ENCODE data around the gene GALNT15. TPM values are rescaled to one million over a fixed set of nuclear protein-coding genes. Genes with fewer than 3 reads are reported as not detected.

Gene GALNT15, protein sequence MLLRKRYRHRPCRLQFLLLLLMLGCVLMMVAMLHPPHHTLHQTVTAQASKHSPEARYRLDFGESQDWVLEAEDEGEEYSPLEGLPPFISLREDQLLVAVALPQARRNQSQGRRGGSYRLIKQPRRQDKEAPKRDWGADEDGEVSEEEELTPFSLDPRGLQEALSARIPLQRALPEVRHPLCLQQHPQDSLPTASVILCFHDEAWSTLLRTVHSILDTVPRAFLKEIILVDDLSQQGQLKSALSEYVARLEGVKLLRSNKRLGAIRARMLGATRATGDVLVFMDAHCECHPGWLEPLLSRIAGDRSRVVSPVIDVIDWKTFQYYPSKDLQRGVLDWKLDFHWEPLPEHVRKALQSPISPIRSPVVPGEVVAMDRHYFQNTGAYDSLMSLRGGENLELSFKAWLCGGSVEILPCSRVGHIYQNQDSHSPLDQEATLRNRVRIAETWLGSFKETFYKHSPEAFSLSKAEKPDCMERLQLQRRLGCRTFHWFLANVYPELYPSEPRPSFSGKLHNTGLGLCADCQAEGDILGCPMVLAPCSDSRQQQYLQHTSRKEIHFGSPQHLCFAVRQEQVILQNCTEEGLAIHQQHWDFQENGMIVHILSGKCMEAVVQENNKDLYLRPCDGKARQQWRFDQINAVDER
- total RNA-seq: under 1 TPM in 1 of 2 donors, not detected in 1; 0.35 TPM

DNA sequence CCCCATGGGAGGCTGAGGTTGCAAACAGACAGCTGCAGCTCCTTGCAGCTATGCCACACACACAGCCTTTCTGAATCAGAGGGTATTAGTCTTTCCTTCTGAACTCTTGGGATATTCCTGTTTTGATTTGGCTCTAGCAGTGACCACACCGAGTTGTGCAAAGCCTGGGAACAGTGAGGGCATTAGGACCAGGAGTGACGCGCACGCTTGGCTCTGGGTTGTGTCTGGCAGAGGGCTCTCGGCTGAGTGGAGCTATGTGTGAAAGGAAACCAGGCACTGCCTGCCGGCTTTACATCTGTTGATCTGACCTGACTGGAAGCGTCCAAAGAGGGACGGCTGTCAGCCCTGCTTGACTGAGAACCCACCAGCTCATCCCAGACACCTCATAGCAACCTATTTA is at the start of gene GALNT15:
Gene GALNT15, plus strand, starts transcription at position 292 of the 400 bp plus-strand sequence. CDS start 472 bp downstream, outside the sequence.
- Mint-ChIP-seq H3K27ac (no peak within 1 kb of the TSS), H3K9me3 (peaks cover 0 to 7% of the 10 kb centered on the region in 2 donors), H3K36me3 (no peaks in the 10 kb centered on the region)
- DNase-seq (ENCODE audit: low spot score in 2 of 2): no peak
- no peak for ATAC-seq

DNA sequence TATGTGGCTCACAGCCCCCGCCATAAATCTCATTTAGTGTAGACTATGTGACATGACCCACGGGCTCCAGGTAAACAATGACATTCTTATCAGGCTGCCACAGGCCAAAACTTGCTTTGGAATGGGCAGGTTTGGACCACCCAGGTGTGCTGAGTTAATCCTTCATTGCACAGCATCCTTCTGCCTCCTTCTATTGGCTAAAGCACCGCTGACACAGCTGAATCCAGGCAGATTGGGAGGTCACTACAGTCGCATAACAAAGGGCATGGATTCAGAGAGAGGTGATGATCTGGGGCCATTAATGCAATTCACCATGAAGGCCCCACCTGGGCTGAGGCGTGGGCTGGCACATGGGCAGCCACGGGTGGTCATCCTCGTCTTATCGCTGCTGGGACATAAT is 47.8 kb upstream of the GALNT15 start:
- Mint-ChIP-seq H3K27ac (no peak overlapping the region), H3K9me3 (no peaks in the 10 kb centered on the region), H3K36me3 (no peaks in the 10 kb centered on the region)
- ATAC-seq (no peak), DNase-seq (ENCODE audit: low spot score in 2 of 2) (no peak)

DNA sequence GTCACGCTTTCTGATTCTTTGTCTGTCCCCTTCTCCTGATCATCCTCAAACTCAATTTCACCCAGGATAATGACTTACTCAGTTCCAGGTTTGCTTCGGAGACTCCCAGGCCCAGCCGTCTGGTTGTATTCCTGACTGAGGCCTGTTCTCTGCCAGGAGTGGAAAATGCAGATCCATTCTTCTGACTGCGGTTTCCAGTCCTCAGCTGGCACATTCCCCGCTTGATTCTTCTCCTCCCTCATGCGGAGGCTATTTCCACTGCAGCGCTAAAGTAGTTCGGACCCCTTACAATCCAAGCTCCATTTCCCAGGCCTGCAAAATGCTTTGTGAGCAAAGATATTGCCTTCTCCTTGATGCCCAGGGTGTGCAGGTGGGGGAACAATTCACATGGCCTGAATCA is 47.2 kb upstream of the GALNT15 start:
- Mint-ChIP-seq H3K27ac (peak overlapping the region in 1 of 2 donors; percentile 37), H3K36me3 (no peaks in the 10 kb centered on the region)

DNA sequence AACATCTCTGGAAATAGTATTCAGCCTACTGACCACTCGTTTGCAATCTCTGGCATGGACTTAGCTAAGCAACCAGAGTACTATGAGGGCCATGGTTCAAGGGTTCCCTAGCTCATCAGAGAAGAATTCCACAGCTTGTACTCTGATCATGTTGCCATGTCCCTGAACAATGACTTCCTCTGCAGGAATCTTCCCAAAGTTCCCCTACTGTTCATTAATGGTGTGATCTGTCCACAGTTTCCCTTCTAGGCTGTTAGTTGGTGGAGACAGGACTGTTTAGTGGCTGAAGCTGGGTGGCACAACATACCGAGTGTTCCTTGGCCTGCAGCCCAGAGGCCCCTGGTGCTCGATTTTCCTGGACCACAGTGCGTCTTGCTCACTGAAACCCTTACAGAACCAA is 44.4 kb upstream of the GALNT15 start:
- no peak overlapping the region for H3K27ac Mint-ChIP-seq
- DNase-seq (ENCODE audit: low spot score in 2 of 2) (no peak), ATAC-seq (no peak)
- H3K36me3 Mint-ChIP-seq: no peaks in the 10 kb centered on the region
- H3K9me3 Mint-ChIP-seq: no peaks in the 10 kb centered on the region

More for the DNA sequence above, 47.2 kb upstream of the GALNT15 start:
- DNase-seq (ENCODE audit: low spot score in 2 of 2): no peak
- ATAC-seq: no peak
- H3K9me3 Mint-ChIP-seq: no peaks in the 10 kb centered on the region

DNA sequence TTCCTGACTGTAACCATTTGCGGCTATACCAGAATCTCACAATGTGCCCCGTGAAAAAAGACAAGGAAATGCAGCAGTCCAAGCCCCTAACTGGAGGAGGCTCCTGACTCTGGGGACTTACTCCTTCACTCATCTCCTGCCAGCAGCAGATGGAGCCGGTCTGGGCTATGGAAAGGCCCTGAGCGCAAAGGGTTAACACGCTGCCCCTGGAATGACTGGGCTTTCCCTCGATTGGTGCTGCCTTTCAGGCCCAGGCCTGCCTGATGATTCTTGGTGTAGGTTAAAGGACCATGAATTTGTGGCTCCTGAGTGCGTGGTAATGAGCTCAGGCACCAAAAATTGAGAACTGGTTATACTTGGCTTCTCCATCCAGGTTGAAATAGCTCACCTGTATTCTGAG is 42.3 kb upstream of the GALNT15 start:
- ATAC-seq: no peak

DNA sequence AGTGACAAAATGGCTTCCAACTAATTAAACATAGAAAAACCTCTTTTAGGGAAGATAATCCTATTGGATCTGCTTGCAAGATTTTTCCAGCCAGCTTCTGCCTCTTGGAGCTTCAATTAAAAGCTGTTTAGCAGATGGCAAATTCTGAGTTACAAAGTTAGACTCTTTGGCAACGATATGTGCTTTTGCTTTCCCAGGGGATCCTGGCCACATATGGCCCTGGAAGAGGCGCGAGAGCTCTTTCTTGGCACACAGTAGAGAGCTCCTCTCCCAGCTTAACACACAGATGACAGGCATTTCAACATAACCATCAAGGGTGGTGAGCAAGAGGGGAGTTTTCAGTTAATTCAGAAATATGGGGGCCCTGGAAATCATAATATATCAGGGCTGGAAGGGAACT is 41.6 kb upstream of the GALNT15 start:
- Mint-ChIP-seq H3K36me3 (peaks cover 0 to 6% of the 10 kb centered on the region in 2 donors), H3K9me3 (peaks cover 0 to 5% of the 10 kb centered on the region in 2 donors), H3K27ac (no peak overlapping the region)
- no peak for ATAC-seq
- no peak for DNase-seq (ENCODE audit: low spot score in 2 of 2)

More for the DNA sequence above, 42.3 kb upstream of the GALNT15 start:
- Mint-ChIP-seq H3K36me3 (peaks cover 0 to 6% of the 10 kb centered on the region in 2 donors), H3K9me3 (peaks cover 0 to 5% of the 10 kb centered on the region in 2 donors), H3K27ac (no peak overlapping the region)
- DNase-seq (ENCODE audit: low spot score in 2 of 2): no peak

DNA sequence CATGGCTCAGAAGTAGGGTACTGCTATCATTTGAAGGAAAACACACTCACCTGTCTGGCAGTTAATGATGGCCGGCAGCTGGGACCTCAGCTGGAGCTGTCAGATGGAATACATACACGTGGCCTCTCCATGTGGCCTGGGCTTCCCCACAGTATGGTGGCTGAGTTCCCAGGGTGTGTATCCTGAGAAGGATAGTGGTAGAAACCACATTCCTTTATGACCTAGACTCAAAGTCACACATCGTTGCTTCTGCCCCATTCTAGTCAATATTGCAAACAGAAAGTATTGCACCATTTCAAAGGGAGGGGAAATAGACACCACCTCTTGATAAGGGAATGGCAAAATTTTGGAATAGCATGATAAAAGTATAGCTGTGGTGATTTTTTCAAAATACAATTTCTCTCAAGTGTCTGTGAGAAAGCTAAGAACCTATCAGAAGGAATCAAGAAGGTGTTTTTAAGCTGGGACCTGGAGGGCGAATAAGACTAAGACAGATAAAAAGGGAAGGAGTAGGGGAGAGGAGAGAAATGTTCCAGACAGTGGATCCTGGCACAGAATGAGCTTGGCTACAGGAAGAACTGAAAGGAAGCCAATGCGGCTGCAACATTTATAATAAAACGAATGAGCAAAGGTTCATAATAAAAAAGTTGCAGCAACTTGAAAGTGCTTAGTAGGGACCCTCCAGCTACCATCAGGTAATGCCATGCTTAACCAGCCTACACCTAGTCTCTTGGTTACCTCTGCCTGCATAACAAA is 40.1 kb upstream of the GALNT15 start:
- DNase-seq (ENCODE audit: low spot score in 2 of 2) (no peak), ATAC-seq (no peak)
- peak overlapping the region in 1 of 2 donors; percentile 86 for H3K27ac Mint-ChIP-seq
- H3K36me3 Mint-ChIP-seq: peaks cover 0 to 6% of the 10 kb centered on the region in 2 donors
- peaks cover 0 to 5% of the 10 kb centered on the region in 2 donors for H3K9me3 Mint-ChIP-seq

DNA sequence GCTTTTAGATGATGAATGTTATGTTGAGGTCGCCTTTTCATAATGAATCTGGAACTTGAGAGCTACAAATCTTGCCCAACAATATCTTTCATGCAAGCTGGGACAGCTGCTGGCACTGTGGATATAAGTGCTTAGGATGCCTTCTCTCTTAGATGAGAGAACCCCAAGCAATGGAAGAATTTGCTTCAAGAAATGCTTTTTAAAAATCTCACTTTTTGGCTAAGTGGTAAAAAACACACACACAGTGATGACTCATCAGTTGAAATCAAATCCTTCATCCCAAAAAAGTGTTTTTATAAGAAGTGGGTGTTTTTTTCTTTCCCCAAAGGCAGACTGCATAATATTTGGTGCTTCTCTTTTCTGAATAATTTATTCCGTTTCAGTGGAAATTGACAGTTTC is 38.4 kb upstream of the GALNT15 start:
- Mint-ChIP-seq H3K27ac (no peak overlapping the region), H3K9me3 (peaks cover 0 to 5% of the 10 kb centered on the region in 2 donors), H3K36me3 (peaks cover 0 to 6% of the 10 kb centered on the region in 2 donors)
- no peak for ATAC-seq
- DNase-seq (ENCODE audit: low spot score in 2 of 2): no peak

DNA sequence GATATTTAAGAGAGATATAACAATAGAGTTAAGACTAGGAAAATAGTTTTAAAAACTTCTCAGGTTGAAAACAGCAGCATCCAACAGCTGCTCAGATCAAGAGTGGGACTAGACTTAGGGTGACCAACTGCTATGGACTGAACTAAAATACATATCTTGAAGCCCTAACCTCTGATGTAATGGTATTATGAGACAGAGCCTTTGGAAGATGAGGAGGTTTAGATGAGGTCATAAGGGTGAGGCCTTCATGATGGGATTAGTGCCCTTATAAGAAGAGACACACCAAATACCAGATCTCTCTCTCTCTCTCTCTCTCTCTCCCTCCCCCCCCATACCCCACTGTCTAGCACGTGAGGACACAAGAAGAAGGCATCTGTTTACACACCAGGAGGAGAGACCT is 37.4 kb upstream of the GALNT15 start:
- peaks cover 0 to 5% of the 10 kb centered on the region in 2 donors for H3K9me3 Mint-ChIP-seq
- peaks cover 0 to 6% of the 10 kb centered on the region in 2 donors for H3K36me3 Mint-ChIP-seq
- ATAC-seq (no peak), DNase-seq (ENCODE audit: low spot score in 2 of 2) (no peak)
- no peak overlapping the region for H3K27ac Mint-ChIP-seq

DNA sequence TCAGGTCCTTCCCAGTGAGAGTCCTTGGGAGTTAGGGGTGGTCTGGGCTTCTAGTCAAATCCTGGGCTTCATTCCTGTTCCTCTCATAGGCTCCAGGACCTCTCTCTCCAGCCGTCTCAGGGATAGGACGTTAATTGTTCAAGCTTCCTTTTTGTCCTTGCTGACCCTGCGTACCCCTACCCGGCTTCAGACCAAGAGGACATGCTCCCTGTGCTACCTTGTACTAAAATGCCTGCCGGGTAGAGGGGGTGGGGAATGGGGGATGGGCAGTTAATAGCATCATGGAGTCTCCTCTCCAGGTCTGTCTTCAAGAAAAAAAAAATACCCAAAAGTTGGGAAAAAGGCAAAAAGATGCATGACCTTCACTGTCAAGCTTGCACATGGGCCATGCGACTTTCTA is 36.5 kb upstream of the GALNT15 start:
- ATAC-seq: no peak

DNA sequence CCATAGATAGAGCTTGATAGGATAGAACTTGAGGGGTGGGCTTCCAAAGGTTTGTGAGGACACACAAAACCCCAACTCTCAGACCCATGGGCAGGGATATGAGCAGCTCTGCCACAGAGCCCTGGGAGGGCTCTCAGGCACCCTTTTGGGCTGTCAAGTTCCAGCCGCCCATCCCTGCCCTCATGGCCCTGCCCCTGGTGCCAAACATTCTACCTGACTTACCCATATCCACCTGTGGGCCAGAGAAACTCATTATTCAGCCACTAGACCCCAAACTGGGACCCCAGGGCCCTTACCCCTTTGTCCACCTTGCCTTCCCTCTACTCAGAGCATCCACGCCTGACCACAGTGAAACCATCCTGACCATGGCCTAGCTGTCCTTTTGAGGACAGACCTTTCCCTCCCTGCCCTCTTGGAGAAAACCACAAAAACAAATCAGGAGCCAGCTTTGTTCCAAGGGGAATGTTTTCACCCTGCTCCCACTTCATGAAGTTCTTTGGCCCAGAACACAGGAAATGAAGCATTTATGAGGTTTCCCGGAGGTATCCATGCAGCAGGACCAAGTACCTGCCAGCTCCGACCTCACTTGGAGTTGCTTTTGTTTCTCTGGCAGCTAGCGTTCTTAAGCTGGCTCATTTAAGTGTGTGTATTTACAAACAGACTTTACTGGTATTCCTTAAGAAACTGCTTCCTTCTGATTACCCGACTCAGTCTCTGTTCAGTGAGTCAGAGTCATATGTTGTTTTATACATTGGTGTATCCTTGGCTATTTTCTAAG is 34.2 kb upstream of the GALNT15 start:
- no peak overlapping the region for H3K27ac Mint-ChIP-seq
- DNase-seq (ENCODE audit: low spot score in 2 of 2): no peak
- H3K36me3 Mint-ChIP-seq: peaks cover 4 to 19% of the 10 kb centered on the region in 2 donors
- no peak for ATAC-seq
- peaks cover 4 to 21% of the 10 kb centered on the region in 2 donors for H3K9me3 Mint-ChIP-seq

More for the DNA sequence above, 36.5 kb upstream of the GALNT15 start:
- Mint-ChIP-seq H3K36me3 (peaks cover 0 to 6% of the 10 kb centered on the region in 2 donors), H3K9me3 (peaks cover 0 to 7% of the 10 kb centered on the region in 2 donors), H3K27ac (no peak overlapping the region)
- no peak for DNase-seq (ENCODE audit: low spot score in 2 of 2)

DNA sequence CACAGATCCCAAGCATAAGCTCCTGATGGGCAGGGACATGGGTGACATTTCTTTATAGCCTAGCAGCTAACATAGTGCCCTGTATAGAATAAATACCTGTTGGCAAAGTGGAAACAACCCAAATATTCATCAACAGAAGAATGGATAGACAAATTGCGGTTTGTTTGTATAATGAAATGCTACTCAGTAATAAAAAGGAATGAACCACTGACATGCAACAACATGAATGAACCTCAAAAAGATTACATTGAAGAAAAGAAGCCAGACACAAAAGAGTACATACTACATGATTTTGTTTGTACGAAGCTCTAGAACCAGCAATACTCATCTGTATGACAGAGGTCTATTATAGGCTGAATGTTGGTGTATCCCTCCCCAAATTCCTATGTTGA is 33.6 kb upstream of the GALNT15 start:
- no peak overlapping the region for H3K27ac Mint-ChIP-seq

DNA sequence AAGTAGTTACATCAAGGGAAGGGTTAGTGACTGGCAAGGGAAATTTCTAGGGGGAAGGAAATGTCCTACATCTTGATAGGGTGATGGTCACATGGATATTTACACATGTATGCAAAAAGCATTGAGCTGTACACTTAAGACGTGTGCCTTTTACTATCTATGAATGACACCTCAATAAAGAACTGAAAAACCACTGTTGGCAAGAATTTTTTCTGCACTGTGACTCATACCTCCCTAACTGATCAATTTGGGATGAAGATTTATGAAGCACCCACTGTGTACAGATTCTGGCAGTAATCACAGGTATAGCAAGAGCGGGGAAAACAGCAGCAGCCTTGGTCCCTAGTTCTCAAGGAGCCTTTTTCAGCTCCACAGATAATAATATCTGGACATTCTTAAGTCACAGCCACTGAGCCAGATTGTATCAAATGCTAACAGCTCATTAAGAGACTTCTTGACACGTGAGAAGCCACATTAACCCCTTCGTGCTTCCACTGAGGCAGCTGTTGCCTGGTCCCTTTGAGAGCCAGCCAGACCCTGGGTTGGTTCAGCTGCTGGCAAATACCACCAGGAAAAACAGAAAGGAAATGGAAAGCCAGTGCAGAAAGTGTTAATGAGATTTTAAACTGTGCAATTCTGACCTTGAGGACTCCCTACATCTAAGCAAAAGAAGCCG is 32.0 kb upstream of the GALNT15 start:
- H3K27ac Mint-ChIP-seq: no peak overlapping the region
- peaks cover 4 to 15% of the 10 kb centered on the region in 2 donors for H3K9me3 Mint-ChIP-seq
- H3K36me3 Mint-ChIP-seq: peaks cover 4 to 13% of the 10 kb centered on the region in 2 donors
- ATAC-seq: peak in 1 of 2 donors; percentile 30
- no peak for DNase-seq (ENCODE audit: low spot score in 2 of 2)

More for the DNA sequence above, 33.6 kb upstream of the GALNT15 start:
- no peak for DNase-seq (ENCODE audit: low spot score in 2 of 2)
- peaks cover 4 to 21% of the 10 kb centered on the region in 2 donors for H3K9me3 Mint-ChIP-seq
- ATAC-seq: no peak
- H3K36me3 Mint-ChIP-seq: peaks cover 4 to 19% of the 10 kb centered on the region in 2 donors

DNA sequence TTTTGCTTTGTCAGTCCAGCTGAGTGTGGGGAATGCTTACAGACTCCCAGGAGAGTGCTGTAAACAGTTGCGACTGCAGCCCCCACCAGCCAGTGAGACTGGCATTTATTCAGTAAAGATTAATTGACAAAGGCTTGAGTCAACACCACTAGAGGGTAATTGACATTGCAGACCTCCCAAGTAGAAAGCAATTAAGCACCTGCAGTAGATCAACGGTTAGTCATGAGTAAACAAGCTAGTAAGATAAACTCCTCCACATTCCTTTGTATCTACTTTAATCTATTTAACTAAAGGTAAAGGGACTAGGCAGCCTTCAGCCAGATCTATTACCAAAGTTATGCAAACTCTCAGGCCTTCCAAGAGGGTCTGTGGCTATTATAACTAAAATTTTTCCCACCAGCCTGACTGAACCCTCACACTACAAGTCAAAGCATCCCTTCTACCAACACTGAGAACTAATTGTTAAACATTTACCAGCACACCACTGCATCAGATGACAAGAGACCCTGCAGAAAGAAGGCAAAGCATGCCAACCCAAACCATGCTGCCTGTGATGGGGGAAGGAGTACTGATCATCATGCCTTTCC is 30.5 kb upstream of the GALNT15 start:
- DNase-seq (ENCODE audit: low spot score in 2 of 2) (no peak), ATAC-seq (no peak)
- Mint-ChIP-seq H3K36me3 (peaks cover 4 to 13% of the 10 kb centered on the region in 2 donors), H3K9me3 (peaks cover 4 to 15% of the 10 kb centered on the region in 2 donors), H3K27ac (no peak overlapping the region)

DNA sequence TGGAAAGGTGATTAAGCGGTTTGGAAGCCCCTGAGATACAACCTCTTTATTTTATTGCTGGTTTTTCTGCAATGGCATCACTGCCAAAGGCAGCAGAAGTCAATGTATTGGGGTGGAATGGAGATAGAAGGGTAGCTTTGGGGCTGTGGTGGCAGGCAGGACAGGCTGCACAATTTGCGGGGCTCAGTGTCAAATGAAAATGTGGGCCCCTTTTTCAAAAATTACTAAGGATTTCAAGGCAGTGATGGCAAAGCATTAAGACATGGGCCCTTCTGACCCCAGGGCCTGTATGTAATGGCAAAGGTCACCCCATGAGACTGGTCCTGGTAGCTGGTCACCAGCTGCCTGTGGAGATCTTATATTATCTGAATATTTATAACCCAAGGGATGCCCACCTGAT is 29.3 kb upstream of the GALNT15 start:
- DNase-seq (ENCODE audit: low spot score in 2 of 2) (no peak), ATAC-seq (no peak)
- Mint-ChIP-seq H3K36me3 (peaks cover 4 to 13% of the 10 kb centered on the region in 2 donors), H3K9me3 (peaks cover 4 to 15% of the 10 kb centered on the region in 2 donors), H3K27ac (no peak overlapping the region)
